GM12878 (cell line): ENCODE measurements around the gene SLC2A8. TPM values are rescaled to one million over a fixed set of nuclear protein-coding genes. Genes with fewer than 3 reads are reported as not detected.

Experiments
- polyA plus RNA-seq, 11 experiments: library from polyadenylated mRNA; depleted of rRNA in 4 of 11; unstranded in 6 of 11; stranded (reverse) in 5 of 11; fragments of >200 nt; fragmentation: Nextera tagmentation in 4 of 11; fragmentation: Illumina TruSeq in 1 of 11; extraction: Ambion mirVana in 4 of 11; extraction: Trizol in 1 of 11; gene quantifications; 1 replicate in 1 of 11; 2 replicates in 10 of 11; pipeline versions ENCODE4 v1.2.1 to v1.2.3, GENCODE V29; 2011 to 2016; ENCODE audit warnings: inconsistent platforms in 2 of 11, missing spikeins in 2 of 11, low read depth in 1 of 11
- small RNA-seq: library from RNA; depleted of rRNA; stranded (forward); fragments of <200 nt; gene quantifications from one replicate; pipeline ENCODE3, GENCODE V24; 2014
- total RNA-seq, 4 experiments: library from RNA; depleted of rRNA in 3 of 4; stranded (reverse); fragments of >200 nt in 3 of 4; fragmentation: Illumina TruSeq in 1 of 4; extraction: Trizol in 1 of 4; gene quantifications; 2 replicates each; pipeline versions ENCODE4 v1.2.1 to v1.2.3, GENCODE V29; 2013 to 2021

Gene SLC2A8
- total and polyA plus RNA-seq, 10 of the 15 experiments (the other 5 are each of a cell fraction or from before 2014, with no cell fraction given), result 0.31 to 22.7 (median 10.0) TPM

Small RNA genes within 50 kb of the gene (small RNA-seq; reads per million reads assigned to genes)
- 411 reads per million, percentile 99 among the genes with 10 or more reads in this experiment for gene SNORA65

Other genes starting within 250 kb of the SLC2A8 start
- gene GARNL3, start 132.4 kb upstream of the SLC2A8 start, total RNA-seq (2014; rRNA removed), result 8.2 and 9.3 TPM in 2 replicates
- gene GARNL3, start 132.4 kb upstream of the SLC2A8 start, total RNA-seq (2014; rRNA removed; fragmentation: Illumina TruSeq; extraction: Trizol), result 7.1 and 7.2 TPM in 2 replicates
- gene GARNL3, start 132.4 kb upstream of the SLC2A8 start, total RNA-seq (2021), result 9.4 and 9.8 TPM in 2 replicates
- 1.8 and 2.2 TPM in 2 replicates for gene GARNL3, start 132.4 kb upstream of the SLC2A8 start, polyA plus RNA-seq (2011; rRNA removed)
- gene GARNL3, start 132.4 kb upstream of the SLC2A8 start, polyA plus RNA-seq (2014; fragmentation: Illumina TruSeq; extraction: Trizol), result 6.9 and 7.6 TPM in 2 replicates
- 1 to 10 TPM in 1 of 2 experiments, under 1 TPM in 1; 0.89 to 1.3 TPM for gene GARNL3, start 132.4 kb upstream of the SLC2A8 start, polyA plus RNA-seq (2014; fragmentation: Nextera tagmentation; extraction: Ambion mirVana)
- 12.0 and 13.2 TPM in 2 replicates for gene GARNL3, start 132.4 kb upstream of the SLC2A8 start, polyA plus RNA-seq (2014; rRNA removed)
- gene GARNL3, start 132.4 kb upstream of the SLC2A8 start, polyA plus RNA-seq (2016; fragmentation: Nextera tagmentation; extraction: Ambion mirVana), result 1 to 10 TPM; 4.9 to 5.6 TPM
- 11.2 and 14.1 TPM in 2 replicates for gene ZNF79, start 27.2 kb downstream of the SLC2A8 start, total RNA-seq (2014; rRNA removed)
- gene ZNF79, start 27.2 kb downstream of the SLC2A8 start, total RNA-seq (2014; rRNA removed; fragmentation: Illumina TruSeq; extraction: Trizol), result 9.8 and 11.1 TPM in 2 replicates
- gene ZNF79, start 27.2 kb downstream of the SLC2A8 start, total RNA-seq (2021), result 10.2 and 12.4 TPM in 2 replicates
- 9.9 and 12.2 TPM in 2 replicates for gene ZNF79, start 27.2 kb downstream of the SLC2A8 start, polyA plus RNA-seq (2011; rRNA removed)
- 9.5 and 11.9 TPM in 2 replicates for gene ZNF79, start 27.2 kb downstream of the SLC2A8 start, polyA plus RNA-seq (2014; fragmentation: Illumina TruSeq; extraction: Trizol)
- 1 to 10 TPM; 1.8 to 2.0 TPM for gene ZNF79, start 27.2 kb downstream of the SLC2A8 start, polyA plus RNA-seq (2014; fragmentation: Nextera tagmentation; extraction: Ambion mirVana)
- 8.7 and 9.3 TPM in 2 replicates for gene ZNF79, start 27.2 kb downstream of the SLC2A8 start, polyA plus RNA-seq (2014; rRNA removed)
- 10 to 100 TPM; 12.9 to 14.0 TPM for gene ZNF79, start 27.2 kb downstream of the SLC2A8 start, polyA plus RNA-seq (2016; fragmentation: Nextera tagmentation; extraction: Ambion mirVana)
- gene RPL12, start 54.2 kb downstream of the SLC2A8 start, total RNA-seq (2014; rRNA removed), result 2,340 and 2,418 TPM in 2 replicates
- 4,535 and 4,622 TPM in 2 replicates for gene RPL12, start 54.2 kb downstream of the SLC2A8 start, total RNA-seq (2014; rRNA removed; fragmentation: Illumina TruSeq; extraction: Trizol)
- 2,052 and 2,163 TPM in 2 replicates for gene RPL12, start 54.2 kb downstream of the SLC2A8 start, total RNA-seq (2021)
- 2,640 and 2,932 TPM in 2 replicates for gene RPL12, start 54.2 kb downstream of the SLC2A8 start, polyA plus RNA-seq (2011; rRNA removed)
- 4,925 and 5,544 TPM in 2 replicates for gene RPL12, start 54.2 kb downstream of the SLC2A8 start, polyA plus RNA-seq (2014; fragmentation: Illumina TruSeq; extraction: Trizol)
- 1,000 to 10,000 TPM; 3,077 to 3,412 TPM for gene RPL12, start 54.2 kb downstream of the SLC2A8 start, polyA plus RNA-seq (2014; fragmentation: Nextera tagmentation; extraction: Ambion mirVana)
- gene RPL12, start 54.2 kb downstream of the SLC2A8 start, polyA plus RNA-seq (2014; rRNA removed), result 3,446 and 3,776 TPM in 2 replicates
- 1,000 to 10,000 TPM in 1 of 2 experiments, 100 to 1,000 TPM in 1; 961 to 1,005 TPM for gene RPL12, start 54.2 kb downstream of the SLC2A8 start, polyA plus RNA-seq (2016; fragmentation: Nextera tagmentation; extraction: Ambion mirVana)
- gene LRSAM1, start 54.3 kb downstream of the SLC2A8 start, total RNA-seq (2014; rRNA removed), result 13.1 and 13.7 TPM in 2 replicates
- gene LRSAM1, start 54.3 kb downstream of the SLC2A8 start, total RNA-seq (2014; rRNA removed; fragmentation: Illumina TruSeq; extraction: Trizol), result 5.8 and 5.9 TPM in 2 replicates
- gene LRSAM1, start 54.3 kb downstream of the SLC2A8 start, total RNA-seq (2021), result 18.9 and 20.4 TPM in 2 replicates
- 7.5 and 9.7 TPM in 2 replicates for gene LRSAM1, start 54.3 kb downstream of the SLC2A8 start, polyA plus RNA-seq (2011; rRNA removed)
- gene LRSAM1, start 54.3 kb downstream of the SLC2A8 start, polyA plus RNA-seq (2014; fragmentation: Illumina TruSeq; extraction: Trizol), result 4.5 and 6.9 TPM in 2 replicates
- gene LRSAM1, start 54.3 kb downstream of the SLC2A8 start, polyA plus RNA-seq (2014; fragmentation: Nextera tagmentation; extraction: Ambion mirVana), result under 1 TPM; 0.14 to 0.53 TPM
- 14.3 and 14.8 TPM in 2 replicates for gene LRSAM1, start 54.3 kb downstream of the SLC2A8 start, polyA plus RNA-seq (2014; rRNA removed)
- gene LRSAM1, start 54.3 kb downstream of the SLC2A8 start, polyA plus RNA-seq (2016; fragmentation: Nextera tagmentation; extraction: Ambion mirVana), result 10 to 100 TPM; 18.4 to 23.4 TPM
- 0.44 TPM in 1 of 2 replicates, not detected in the other for gene STXBP1, start 215.1 kb downstream of the SLC2A8 start, total RNA-seq (2014; rRNA removed)
- gene STXBP1, start 215.1 kb downstream of the SLC2A8 start, total RNA-seq (2014; rRNA removed; fragmentation: Illumina TruSeq; extraction: Trizol), result 0.31 TPM in 1 of 2 replicates, not detected in the other
- 0.24 and 0.85 TPM in 2 replicates for gene STXBP1, start 215.1 kb downstream of the SLC2A8 start, total RNA-seq (2021)
- gene STXBP1, start 215.1 kb downstream of the SLC2A8 start, polyA plus RNA-seq (2011; rRNA removed), result 0.08 and 0.20 TPM in 2 replicates
- 0.09 and 1.5 TPM in 2 replicates for gene STXBP1, start 215.1 kb downstream of the SLC2A8 start, polyA plus RNA-seq (2014; fragmentation: Illumina TruSeq; extraction: Trizol)
- gene STXBP1, start 215.1 kb downstream of the SLC2A8 start, polyA plus RNA-seq (2014; fragmentation: Nextera tagmentation; extraction: Ambion mirVana), result under 1 TPM in 1 of 2 experiments, not detected in 1; 0.31 TPM
- gene STXBP1, start 215.1 kb downstream of the SLC2A8 start, polyA plus RNA-seq (2014; rRNA removed), result 0.06 TPM in 1 of 2 replicates, not detected in the other
- gene STXBP1, start 215.1 kb downstream of the SLC2A8 start, polyA plus RNA-seq (2016; fragmentation: Nextera tagmentation; extraction: Ambion mirVana), result under 1 TPM; 0.40 to 0.62 TPM